ENCODE measurements around the gene MAP2K3.

GRCh38 chr17:21296097-21297025, 11.8 kb downstream of the MAP2K3 start:
- TF ChIP-seq CTCF (IDR thresholded peaks at IDR 0.05) (no peak), EP300 (IDR thresholded peaks at IDR 0.05) (no peak), POLR2A (IDR thresholded peaks at IDR 0.05) (no peak), POLR2AphosphoS5 (IDR thresholded peaks at IDR 0.05) (no peak)

Data from stomach (tissue), 4 donors.